ENCODE results near the gene CUL1.

CUL1 gene

DNA sequence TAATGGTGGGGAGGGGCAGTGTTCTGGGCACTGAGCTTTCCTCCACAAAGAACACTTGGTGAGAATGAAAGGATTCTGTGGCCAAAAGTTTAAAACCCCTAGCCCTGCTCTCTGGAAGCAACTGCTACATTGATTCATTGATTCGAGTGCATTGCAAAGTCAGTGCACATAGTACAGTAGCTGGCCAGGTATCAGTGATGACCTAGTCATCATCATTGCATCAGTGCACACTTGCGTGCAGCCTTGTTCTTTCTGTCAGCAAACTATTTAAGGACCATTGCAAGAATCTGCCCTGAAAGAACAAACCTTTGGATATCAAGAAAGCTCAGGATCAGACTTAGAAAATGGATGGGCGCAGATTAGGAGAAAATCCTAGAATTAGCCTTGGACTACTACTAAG, 47.4 kb downstream of the CUL1 start:
- Histone ChIP-seq H3K4me1 (no peaks in the 10 kb centered on the region), H3K27me3 (no peaks in the 10 kb centered on the region), H3K4me3 (no peak overlapping the region), H3K36me3 (peaks cover under 1 to 7% (median 2%) of the 10 kb centered on the region in 3 donors), H3K27ac (no peak overlapping the region), H3K9me3 (no peaks in the 10 kb centered on the region)
- TF ChIP-seq, protein P1, sequence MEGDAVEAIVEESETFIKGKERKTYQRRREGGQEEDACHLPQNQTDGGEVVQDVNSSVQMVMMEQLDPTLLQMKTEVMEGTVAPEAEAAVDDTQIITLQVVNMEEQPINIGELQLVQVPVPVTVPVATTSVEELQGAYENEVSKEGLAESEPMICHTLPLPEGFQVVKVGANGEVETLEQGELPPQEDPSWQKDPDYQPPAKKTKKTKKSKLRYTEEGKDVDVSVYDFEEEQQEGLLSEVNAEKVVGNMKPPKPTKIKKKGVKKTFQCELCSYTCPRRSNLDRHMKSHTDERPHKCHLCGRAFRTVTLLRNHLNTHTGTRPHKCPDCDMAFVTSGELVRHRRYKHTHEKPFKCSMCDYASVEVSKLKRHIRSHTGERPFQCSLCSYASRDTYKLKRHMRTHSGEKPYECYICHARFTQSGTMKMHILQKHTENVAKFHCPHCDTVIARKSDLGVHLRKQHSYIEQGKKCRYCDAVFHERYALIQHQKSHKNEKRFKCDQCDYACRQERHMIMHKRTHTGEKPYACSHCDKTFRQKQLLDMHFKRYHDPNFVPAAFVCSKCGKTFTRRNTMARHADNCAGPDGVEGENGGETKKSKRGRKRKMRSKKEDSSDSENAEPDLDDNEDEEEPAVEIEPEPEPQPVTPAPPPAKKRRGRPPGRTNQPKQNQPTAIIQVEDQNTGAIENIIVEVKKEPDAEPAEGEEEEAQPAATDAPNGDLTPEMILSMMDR (IDR thresholded peaks at IDR 0.05), result no peak
- DNase-seq, result no peak
- intact Hi-C loops (cut with DNase I; ENCODE audit: low total_unique reads), result no loop called here

DNA sequence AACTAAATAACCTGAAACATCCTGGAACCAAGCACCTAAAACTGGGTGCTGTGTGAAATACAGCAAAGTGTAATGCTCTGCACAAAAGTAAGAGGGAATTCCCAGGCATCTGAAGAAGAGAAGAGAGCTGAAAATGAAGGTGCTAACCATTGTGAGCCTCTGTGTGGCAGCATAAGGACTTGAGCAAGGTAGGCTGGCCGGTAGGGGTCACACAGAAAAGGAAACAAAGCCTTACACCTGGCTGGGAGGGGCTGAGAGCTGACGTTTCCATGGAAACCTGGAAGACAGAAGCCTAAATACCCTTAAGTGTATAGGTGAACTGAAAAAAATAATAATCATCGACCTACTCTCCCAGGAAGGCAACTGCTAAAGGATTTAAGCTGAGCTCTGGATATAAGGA, 48.6 kb downstream of the CUL1 start:
- no peak overlapping the region for H3K27ac ChIP-seq
- intact Hi-C loops (cut with DNase I; ENCODE audit: low total_unique reads), result no loop called here
- DNase-seq, result no peak

DNA sequence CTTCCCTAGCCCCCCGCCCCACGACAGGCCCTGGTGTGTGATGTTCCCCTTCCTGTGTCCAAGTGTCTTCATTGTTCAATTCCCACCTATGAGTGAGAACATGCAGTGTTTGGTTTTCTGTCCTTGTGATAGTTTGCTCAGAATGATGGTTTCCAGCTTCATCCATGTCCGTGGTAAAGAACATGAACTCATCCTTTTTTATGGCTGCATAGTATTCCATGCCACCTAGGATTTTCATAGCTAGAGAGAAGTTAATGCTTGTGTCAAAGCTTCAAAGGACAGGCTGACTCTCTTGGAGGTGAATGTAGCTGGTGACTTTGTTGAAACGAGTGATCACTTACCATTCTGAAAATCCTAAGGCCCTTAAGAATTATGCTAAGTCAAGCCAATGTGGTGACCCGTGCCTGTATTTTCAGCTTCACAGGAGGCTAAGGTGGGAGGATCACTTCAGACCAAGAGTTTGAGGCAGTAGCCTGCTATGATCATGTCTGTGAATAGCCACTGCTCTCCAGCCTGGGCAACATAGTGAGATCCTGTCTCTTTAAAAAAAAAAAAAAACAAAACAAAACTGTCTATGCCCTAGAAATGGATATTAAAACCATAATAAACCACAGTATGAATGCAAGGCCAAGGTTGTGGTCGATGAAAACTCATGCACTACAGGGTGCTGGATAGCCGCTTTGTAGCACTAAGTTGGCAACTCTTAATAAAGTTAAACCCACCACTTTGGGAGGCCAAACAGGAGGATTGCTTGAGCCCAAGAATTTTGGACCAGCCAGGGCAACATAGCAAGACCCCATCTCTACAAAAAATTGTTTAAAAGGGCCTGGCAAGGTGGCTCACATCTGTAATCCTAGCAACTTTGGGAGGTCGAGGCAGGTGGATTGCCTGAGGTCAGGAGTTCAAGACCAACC, 52.0 kb downstream of the CUL1 start:
- Histone ChIP-seq H3K9me3 (no peaks in the 10 kb centered on the region), H3K4me3 (no peak overlapping the region), H3K27me3 (no peaks in the 10 kb centered on the region), H3K4me1 (no peaks in the 10 kb centered on the region), H3K27ac (no peak overlapping the region), H3K36me3 (peaks cover 0 to 9% (median 0%) of the 10 kb centered on the region in 3 donors)
- DNase-seq, result no peak
- intact Hi-C loops (cut with DNase I; ENCODE audit: low total_unique reads), result no loop called here
- TF ChIP-seq, protein P1 (IDR thresholded peaks at IDR 0.05), result no peak

More for the DNA sequence above, 48.6 kb downstream of the CUL1 start:
- Histone ChIP-seq H3K4me1 (no peaks in the 10 kb centered on the region), H3K9me3 (no peaks in the 10 kb centered on the region), H3K27me3 (no peaks in the 10 kb centered on the region), H3K36me3 (no peaks in the 10 kb centered on the region), H3K4me3 (no peak overlapping the region)
- TF ChIP-seq, protein P1 (IDR thresholded peaks at IDR 0.05), result no peak

DNA sequence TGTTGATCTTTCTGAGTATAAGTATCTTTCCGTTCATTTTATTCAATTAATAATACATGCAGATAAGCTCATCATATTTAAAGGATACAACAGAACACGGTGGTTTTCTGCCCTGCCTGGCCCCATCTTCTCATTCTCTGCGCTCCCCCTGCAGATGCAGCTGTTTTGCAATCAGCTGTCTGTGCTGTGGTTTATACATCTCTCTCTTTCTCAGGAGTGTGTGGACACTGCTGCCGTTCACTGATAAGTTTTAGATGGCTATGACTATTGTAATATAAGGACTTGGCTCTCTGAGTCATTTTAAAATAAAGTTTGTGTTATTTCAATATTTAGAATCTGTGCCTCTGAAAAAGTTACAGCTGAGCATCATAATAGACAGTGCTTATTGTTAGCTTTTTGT, 54.5 kb downstream of the CUL1 start:
- intact Hi-C loops (cut with DNase I; ENCODE audit: low total_unique reads), result no loop called here
- H3K36me3 ChIP-seq, result peaks cover 9 to 21% (median 10%) of the 10 kb centered on the region in 3 donors
- H3K27me3 ChIP-seq, result no peaks in the 10 kb centered on the region
- no peaks in the 10 kb centered on the region for H3K4me1 ChIP-seq
- no peaks in the 10 kb centered on the region for H3K9me3 ChIP-seq
- H3K27ac ChIP-seq, result no peak overlapping the region
- TF ChIP-seq, protein P1 (IDR thresholded peaks at IDR 0.05), result no peak
- no peak for DNase-seq
- H3K4me3 ChIP-seq, result no peak overlapping the region

DNA sequence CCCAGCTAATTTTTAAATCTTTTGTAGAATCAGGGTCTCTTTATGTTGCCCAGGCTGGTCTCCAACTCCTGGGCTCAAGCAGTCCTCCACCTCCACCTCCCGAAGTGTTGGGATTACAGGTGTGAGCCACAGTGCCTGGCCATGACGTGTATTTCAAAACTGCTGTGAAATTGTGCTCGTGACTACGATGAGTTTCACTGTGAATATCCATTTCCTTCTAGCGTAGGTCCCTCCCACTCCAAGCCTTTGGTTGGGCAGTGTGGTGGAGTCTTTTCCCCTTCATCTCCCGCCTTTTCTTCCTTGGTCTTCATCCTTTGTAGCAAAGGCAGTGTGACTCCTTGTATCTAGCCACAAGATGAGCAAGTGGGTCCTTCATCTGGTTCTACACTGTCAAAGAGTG, 56.2 kb downstream of the CUL1 start:
- Histone ChIP-seq H3K36me3 (peaks cover 12 to 25% (median 16%) of the 10 kb centered on the region in 3 donors), H3K27ac (no peak overlapping the region), H3K27me3 (no peaks in the 10 kb centered on the region), H3K9me3 (no peaks in the 10 kb centered on the region), H3K4me1 (no peaks in the 10 kb centered on the region), H3K4me3 (no peak overlapping the region)
- no peak for DNase-seq
- TF ChIP-seq, protein P1 (IDR thresholded peaks at IDR 0.05), result no peak
- intact Hi-C loops (cut with DNase I; ENCODE audit: low total_unique reads), result no loop called here
